Measurements from ENCODE around the gene RPP21.

- no peak for TF ChIP-seq CTCF (IDR thresholded peaks at IDR 0.05)
- TF ChIP-seq POLR2A (IDR thresholded peaks at IDR 0.05), result no peak
- TF ChIP-seq POLR2AphosphoS5 (IDR thresholded peaks at IDR 0.05), result no peak
- TF ChIP-seq EP300 (IDR thresholded peaks at IDR 0.05; ENCODE audit: low read depth), result no peak
Observed at GRCh38 chr6:30345852-30346251, 896 bp downstream of the RPP21 start.

Data from transverse colon (tissue), 4 donors.